Omental fat pad (tissue), 4 donors: ENCODE data around the gene BTBD16. TPM values are rescaled to one million over a fixed set of nuclear protein-coding genes. Genes with fewer than 3 reads are reported as not detected.

Experiments used
- ATAC-seq: fragments of 150-250 bp; one replicate; pipeline ENCODE4 v1.9.1; 2016; ENCODE audit warnings: mild to moderate bottlenecking, moderate library complexity; ENCODE audit not compliant: low FRiP score
- DNase-seq: peaks from one replicate; pipeline ENCODE4 v3.0.0-alpha.2; 2019; ENCODE audit warnings: low spot score
- CTCF ChIP-seq, 3 donors: fragments of 450-650 bp; IDR thresholded peaks; one replicate each; pipeline ENCODE4 v1.5.1; 2016 to 2017; ENCODE audit warnings: antibody characterized with exemption in 3 of 3, mild to moderate bottlenecking in 3 of 3, moderate library complexity in 2 of 3
- total RNA-seq, 4 donors: library from RNA; depleted of rRNA; stranded (reverse); fragments of >200 nt; gene quantifications; one replicate each; pipeline ENCODE4 v1.1.0, GENCODE V29; 2016

Gene BTBD16
- under 1 TPM in 1 of 4 donors, not detected in 3; 0.37 TPM for total RNA-seq

- no peak for TF ChIP-seq CTCF (IDR thresholded peaks at IDR 0.05)
These were observed at the start of gene BTBD16 for GRCh38 chr10:122271076-122271475. TSS of gene BTBD16 (plus strand) at chr10:122271296. CDS start at chr10:122275082, 3,786 bp downstream.

GRCh38 chr10:122221958-122222357 lies 49.1 kb upstream of the BTBD16 start:
- DNase-seq, result no peak
- TF ChIP-seq CTCF (IDR thresholded peaks at IDR 0.05), result no peak
- ATAC-seq, result no peak

More at GRCh38 chr10:122271076-122271475, at the start of gene BTBD16:
- ATAC-seq, result no peak
- DNase-seq, result no peak

GRCh38 chr10:122222638-122223037 lies 48.5 kb upstream of the BTBD16 start:
- ATAC-seq (no peak), DNase-seq (no peak)
- no peak for TF ChIP-seq CTCF (IDR thresholded peaks at IDR 0.05)

- DNase-seq (no peak), ATAC-seq (no peak)
- TF ChIP-seq CTCF (IDR thresholded peaks at IDR 0.05), result no peak
These were observed 46.9 kb upstream of the BTBD16 start for GRCh38 chr10:122224159-122224558.

GRCh38 chr10:122225330-122225729 lies 45.8 kb upstream of the BTBD16 start:
- DNase-seq (no peak), ATAC-seq (no peak)
- TF ChIP-seq CTCF (IDR thresholded peaks at IDR 0.05), result no peak

- ATAC-seq, result no peak
- no peak for TF ChIP-seq CTCF (IDR thresholded peaks at IDR 0.05)
- DNase-seq, result no peak
These were observed 43.3 kb upstream of the BTBD16 start for GRCh38 chr10:122227754-122228153.

- ATAC-seq (no peak), DNase-seq (no peak)
- TF ChIP-seq CTCF (IDR thresholded peaks at IDR 0.05), result no peak
These were observed 41.4 kb upstream of the BTBD16 start for GRCh38 chr10:122229666-122230065.
